GM23248 (cell line): ENCODE results near the gene FAM169A.

ENCODE experiments used
- EZH2 ChIP-seq: fragments of 200-600 bp; sonication (generic); IDR thresholded peaks from 2 replicates; pipeline ENCODE4 v1.6.1; 2018; ENCODE audit warnings: antibody characterized with exemption, mild to moderate bottlenecking; ENCODE audit not compliant: insufficient read depth, poor library complexity, severe bottlenecking
- EZH2phosphoT487 ChIP-seq: fragments of 200-600 bp; sonication (generic); IDR thresholded peaks from 2 replicates; pipeline ENCODE4 v1.6.1; 2018; ENCODE audit warnings: antibody characterized with exemption, moderate library complexity, mild to moderate bottlenecking, low read depth; ENCODE audit not compliant: insufficient read depth

DNA sequence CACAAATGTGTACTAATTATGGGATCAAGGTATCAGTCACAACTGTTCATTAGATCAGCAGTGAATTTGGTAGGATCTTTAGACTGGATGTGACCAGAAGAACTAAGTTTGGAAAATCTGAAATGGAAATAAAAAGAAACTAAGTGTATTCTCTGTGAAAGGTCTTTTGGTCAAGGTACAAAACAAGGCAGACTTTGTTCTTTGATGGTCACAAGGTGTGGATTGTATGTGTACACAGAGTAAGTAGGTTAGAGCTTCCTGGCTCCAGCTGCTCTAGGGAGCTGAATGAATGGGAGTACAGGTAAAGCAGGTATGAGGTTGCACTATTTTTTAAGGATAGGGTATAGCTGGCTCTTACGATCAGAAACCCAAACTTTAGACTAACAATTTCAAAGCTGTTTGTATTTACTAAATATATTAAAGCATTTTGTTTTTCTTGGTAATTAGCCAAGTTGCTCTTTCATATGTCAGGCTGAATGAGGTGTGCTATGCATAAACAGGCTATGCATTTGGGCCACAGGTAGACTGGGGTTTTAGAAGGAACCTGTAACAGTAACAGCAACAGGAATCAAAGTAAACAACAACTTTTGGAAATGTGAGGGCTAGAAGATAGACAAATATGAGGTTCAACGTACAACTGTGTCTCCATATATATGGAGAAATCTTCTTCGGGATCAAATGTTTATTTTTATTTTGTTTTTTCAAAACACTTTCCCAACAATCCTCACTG is 32.5 kb downstream of the FAM169A start:
- TF ChIP-seq EZH2 (no peak), EZH2phosphoT487 (no peak)
